ENCODE results near the gene FARS2. TPM values are rescaled to one million over a fixed set of nuclear protein-coding genes. Genes with fewer than 3 reads are reported as not detected.

The FARS2 gene
- polyA plus RNA-seq, 1 donor from 2014 or later, result 11.9 TPM

- H3K9ac ChIP-seq (ENCODE audit: low read length), result peak overlapping the region; percentile 2
- H4K20me1 ChIP-seq (ENCODE audit: insufficient read depth), result no peaks in the 10 kb centered on the region
- no peak overlapping the region for H3K4me2 ChIP-seq (ENCODE audit: low read length)
- peak overlapping the region; percentile 29 for H3K4me3 ChIP-seq (ENCODE audit: low read length)
- peak overlapping the region; percentile 62 for H3K27ac ChIP-seq (ENCODE audit: low read length)
- no peak for TF ChIP-seq EZH2 (IDR thresholded peaks at IDR 0.05; ENCODE audit: borderline replicate concordance, insufficient read depth, low read length, poor library complexity, severe bottlenecking)
- TF ChIP-seq SMC3 (conservative IDR thresholded peaks at IDR 0.05; ENCODE audit: poor library complexity), result no peak
- TF ChIP-seq MXI1 (conservative IDR thresholded peaks at IDR 0.05; ENCODE audit: poor library complexity, severe bottlenecking), result no peak
- TF ChIP-seq, protein P1, sequence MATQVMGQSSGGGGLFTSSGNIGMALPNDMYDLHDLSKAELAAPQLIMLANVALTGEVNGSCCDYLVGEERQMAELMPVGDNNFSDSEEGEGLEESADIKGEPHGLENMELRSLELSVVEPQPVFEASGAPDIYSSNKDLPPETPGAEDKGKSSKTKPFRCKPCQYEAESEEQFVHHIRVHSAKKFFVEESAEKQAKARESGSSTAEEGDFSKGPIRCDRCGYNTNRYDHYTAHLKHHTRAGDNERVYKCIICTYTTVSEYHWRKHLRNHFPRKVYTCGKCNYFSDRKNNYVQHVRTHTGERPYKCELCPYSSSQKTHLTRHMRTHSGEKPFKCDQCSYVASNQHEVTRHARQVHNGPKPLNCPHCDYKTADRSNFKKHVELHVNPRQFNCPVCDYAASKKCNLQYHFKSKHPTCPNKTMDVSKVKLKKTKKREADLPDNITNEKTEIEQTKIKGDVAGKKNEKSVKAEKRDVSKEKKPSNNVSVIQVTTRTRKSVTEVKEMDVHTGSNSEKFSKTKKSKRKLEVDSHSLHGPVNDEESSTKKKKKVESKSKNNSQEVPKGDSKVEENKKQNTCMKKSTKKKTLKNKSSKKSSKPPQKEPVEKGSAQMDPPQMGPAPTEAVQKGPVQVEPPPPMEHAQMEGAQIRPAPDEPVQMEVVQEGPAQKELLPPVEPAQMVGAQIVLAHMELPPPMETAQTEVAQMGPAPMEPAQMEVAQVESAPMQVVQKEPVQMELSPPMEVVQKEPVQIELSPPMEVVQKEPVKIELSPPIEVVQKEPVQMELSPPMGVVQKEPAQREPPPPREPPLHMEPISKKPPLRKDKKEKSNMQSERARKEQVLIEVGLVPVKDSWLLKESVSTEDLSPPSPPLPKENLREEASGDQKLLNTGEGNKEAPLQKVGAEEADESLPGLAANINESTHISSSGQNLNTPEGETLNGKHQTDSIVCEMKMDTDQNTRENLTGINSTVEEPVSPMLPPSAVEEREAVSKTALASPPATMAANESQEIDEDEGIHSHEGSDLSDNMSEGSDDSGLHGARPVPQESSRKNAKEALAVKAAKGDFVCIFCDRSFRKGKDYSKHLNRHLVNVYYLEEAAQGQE (IDR thresholded peaks at IDR 0.05; ENCODE audit: borderline replicate concordance), result peak; percentile 67
- TF ChIP-seq EP300 (conservative IDR thresholded peaks at IDR 0.05; ENCODE audit: poor library complexity, severe bottlenecking), result peak; percentile 14
- no peaks in the 10 kb centered on the region for H3K27me3 ChIP-seq (ENCODE audit: insufficient read depth, low read depth, low read length)
- H3K9me2 ChIP-seq (ENCODE audit: insufficient read depth, low read length), result no peaks in the 10 kb centered on the region
- no peaks in the 10 kb centered on the region for H3K36me3 ChIP-seq (ENCODE audit: insufficient read depth, low read length)
- H3F3A ChIP-seq (ENCODE audit: insufficient read depth, low read length, poor library complexity, severe bottlenecking), result no peaks in the 10 kb centered on the region
- H2AFZ ChIP-seq (ENCODE audit: low read depth, low read length), result no peak overlapping the region
- no peaks in the 10 kb centered on the region for H3K9me3 ChIP-seq (ENCODE audit: low read length)
- no peaks in the 10 kb centered on the region for H3K79me2 ChIP-seq (replicated peaks; ENCODE audit: insufficient read depth, low read length)
These were observed 344.6 kb downstream of the FARS2 start for GRCh38 chr6:5605937-5606336.

- no peaks in the 10 kb centered on the region for H3F3A ChIP-seq (ENCODE audit: insufficient read depth, low read length, poor library complexity, severe bottlenecking)
- no peaks in the 10 kb centered on the region for H3K9me2 ChIP-seq (ENCODE audit: insufficient read depth, low read length)
- peak overlapping the region; percentile 62 for H3K27ac ChIP-seq (ENCODE audit: low read length)
- no peaks in the 10 kb centered on the region for H3K9me3 ChIP-seq (ENCODE audit: low read length)
- H3K36me3 ChIP-seq (ENCODE audit: insufficient read depth, low read length), result no peaks in the 10 kb centered on the region
- no peaks in the 10 kb centered on the region for H3K79me2 ChIP-seq (replicated peaks; ENCODE audit: insufficient read depth, low read length)
- no peak overlapping the region for H3K4me2 ChIP-seq (ENCODE audit: low read length)
- no peak overlapping the region for H3K9ac ChIP-seq (ENCODE audit: low read length)
- no peaks in the 10 kb centered on the region for H4K20me1 ChIP-seq (ENCODE audit: insufficient read depth)
- no peak overlapping the region for H2AFZ ChIP-seq (ENCODE audit: low read depth, low read length)
- TF ChIP-seq, protein P1 (IDR thresholded peaks at IDR 0.05; ENCODE audit: borderline replicate concordance), result no peak
- TF ChIP-seq EZH2 (IDR thresholded peaks at IDR 0.05; ENCODE audit: borderline replicate concordance, insufficient read depth, low read length, poor library complexity, severe bottlenecking), result no peak
- TF ChIP-seq SMC3 (conservative IDR thresholded peaks at IDR 0.05; ENCODE audit: poor library complexity), result no peak
- TF ChIP-seq, protein P2, sequence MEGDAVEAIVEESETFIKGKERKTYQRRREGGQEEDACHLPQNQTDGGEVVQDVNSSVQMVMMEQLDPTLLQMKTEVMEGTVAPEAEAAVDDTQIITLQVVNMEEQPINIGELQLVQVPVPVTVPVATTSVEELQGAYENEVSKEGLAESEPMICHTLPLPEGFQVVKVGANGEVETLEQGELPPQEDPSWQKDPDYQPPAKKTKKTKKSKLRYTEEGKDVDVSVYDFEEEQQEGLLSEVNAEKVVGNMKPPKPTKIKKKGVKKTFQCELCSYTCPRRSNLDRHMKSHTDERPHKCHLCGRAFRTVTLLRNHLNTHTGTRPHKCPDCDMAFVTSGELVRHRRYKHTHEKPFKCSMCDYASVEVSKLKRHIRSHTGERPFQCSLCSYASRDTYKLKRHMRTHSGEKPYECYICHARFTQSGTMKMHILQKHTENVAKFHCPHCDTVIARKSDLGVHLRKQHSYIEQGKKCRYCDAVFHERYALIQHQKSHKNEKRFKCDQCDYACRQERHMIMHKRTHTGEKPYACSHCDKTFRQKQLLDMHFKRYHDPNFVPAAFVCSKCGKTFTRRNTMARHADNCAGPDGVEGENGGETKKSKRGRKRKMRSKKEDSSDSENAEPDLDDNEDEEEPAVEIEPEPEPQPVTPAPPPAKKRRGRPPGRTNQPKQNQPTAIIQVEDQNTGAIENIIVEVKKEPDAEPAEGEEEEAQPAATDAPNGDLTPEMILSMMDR (IDR thresholded peaks at IDR 0.05; ENCODE audit: poor library complexity, severe bottlenecking), result no peak
- TF ChIP-seq EP300 (conservative IDR thresholded peaks at IDR 0.05; ENCODE audit: poor library complexity, severe bottlenecking), result no peak
- no peak for TF ChIP-seq RAD21 (conservative IDR thresholded peaks at IDR 0.05)
- TF ChIP-seq POLR2AphosphoS5 (IDR thresholded peaks at IDR 0.05), result no peak
- TF ChIP-seq MXI1 (conservative IDR thresholded peaks at IDR 0.05; ENCODE audit: poor library complexity, severe bottlenecking), result no peak
- no peak for TF ChIP-seq TAF1 (IDR thresholded peaks at IDR 0.05; ENCODE audit: low read depth)
- H3K27me3 ChIP-seq (ENCODE audit: insufficient read depth, low read depth, low read length), result no peaks in the 10 kb centered on the region
- H3K4me3 ChIP-seq (ENCODE audit: low read length), result peak overlapping the region; percentile 29
These were observed 345.2 kb downstream of the FARS2 start for GRCh38 chr6:5606546-5606945.
